AG09309 (cell line): ENCODE results near the gene RNF112.
"Not testable (repeated sequence)": the region's sequence is repeated elsewhere in the genome, so short reads cannot be mapped to it uniquely, and the experiment has no call there.

ENCODE experiments used
- DNase-seq: peaks from one replicate; pipeline ENCODE4 v3.0.0-alpha.2; 2010; ENCODE audit warnings: low read depth
- H3K4me3 ChIP-seq: 2 replicates; pipeline ENCODE4 v1.5.1; 2011; ENCODE audit warnings: mild to moderate bottlenecking, low read depth, low read length, moderate library complexity; ENCODE audit not compliant: control insufficient read depth
- CTCF ChIP-seq: IDR thresholded peaks from 2 replicates; pipeline ENCODE4 v1.5.1; 2011; ENCODE audit warnings: mild to moderate bottlenecking, low read depth, low read length, inconsistent platforms; ENCODE audit not compliant: insufficient read depth, control insufficient read depth; ENCODE audit errors: missing control alignments

Gene RNF112

GRCh38 chr17:19445105-19445504 lies 34.1 kb downstream of the RNF112 start:
- DNase-seq = no peak
- TF ChIP-seq CTCF = no peak
- H3K4me3 ChIP-seq = no peak overlapping the region

DNA sequence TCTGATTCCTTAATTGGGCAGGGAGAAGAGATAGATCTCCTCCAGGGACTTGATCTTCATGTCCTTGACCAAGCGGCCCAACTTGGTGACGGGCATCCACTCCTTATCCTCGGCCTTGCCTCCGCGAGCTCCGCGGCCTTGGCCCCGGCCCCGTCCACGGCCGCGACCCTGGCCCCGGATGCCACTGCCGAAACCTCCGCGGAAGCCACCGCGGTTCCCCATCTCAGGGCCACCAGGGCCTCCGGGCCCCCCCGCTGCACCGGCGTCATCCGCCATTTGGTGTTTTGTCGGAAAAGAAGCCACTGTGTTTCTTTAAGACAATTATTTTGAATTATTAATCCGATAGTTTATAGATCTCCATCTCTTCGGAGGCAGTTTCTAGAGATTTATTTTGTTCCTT lies 35.5 kb downstream of the RNF112 start:
- not testable (repeated sequence) for H3K4me3 ChIP-seq

GRCh38 chr17:19447085-19447583 lies 36.1 kb downstream of the RNF112 start:
- no peak for DNase-seq
- TF ChIP-seq CTCF = peak; percentile 81
- H3K4me3 ChIP-seq = no peak overlapping the region

More for the DNA sequence above, 35.5 kb downstream of the RNF112 start:
- DNase-seq = not testable (repeated sequence)

- no peak overlapping the region for H3K4me3 ChIP-seq
- DNase-seq = peak; percentile 92
- no peak for TF ChIP-seq CTCF
Measured at GRCh38 chr17:19448341-19449268, 37.6 kb downstream of the RNF112 start.

DNA sequence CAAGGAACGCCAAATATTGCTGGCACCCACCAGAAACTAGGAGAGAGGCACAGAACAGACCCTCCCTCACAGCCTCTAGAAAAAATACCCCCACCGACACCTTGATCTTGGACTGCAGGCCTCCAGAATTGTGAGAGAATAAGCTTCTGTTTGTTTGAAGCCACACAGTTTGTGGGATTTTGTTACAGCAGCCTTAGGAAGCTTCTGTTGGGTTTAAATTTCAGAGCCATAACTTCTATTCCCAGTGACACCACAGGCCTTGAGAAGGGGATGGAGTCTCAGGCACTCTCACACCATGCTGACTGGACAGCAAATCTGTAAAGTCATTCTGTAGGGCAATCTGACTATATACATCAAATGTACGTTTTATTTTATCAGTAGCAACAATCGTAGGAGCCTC lies 38.6 kb downstream of the RNF112 start:
- no peak for DNase-seq
- TF ChIP-seq CTCF = no peak
- no peak overlapping the region for H3K4me3 ChIP-seq

GRCh38 chr17:19453296-19453695 lies 42.3 kb downstream of the RNF112 start:
- H3K4me3 ChIP-seq = no peak overlapping the region
- DNase-seq = no peak
- TF ChIP-seq CTCF = no peak

- DNase-seq = no peak
- no peak for TF ChIP-seq CTCF
- no peak overlapping the region for H3K4me3 ChIP-seq
Measured at GRCh38 chr17:19454074-19454473, 43.0 kb downstream of the RNF112 start.
